Measurements from ENCODE around the gene SAMD13. TPM values are rescaled to one million over a fixed set of nuclear protein-coding genes. Genes with fewer than 3 reads are reported as not detected.

Gene SAMD13
- total and polyA plus RNA-seq, 2 donors (not counting 3 experiments of a cell fraction or from before 2014, with no cell fraction given), result 1.2 to 4.8 TPM

GRCh38 chr1:84377480-84378095 lies 76.1 kb downstream of the SAMD13 start:
- ChIA-PET POLR2A (no interaction called here), CTCF (interaction anchor here (0.9 to 2.6 kb wide), 2 partner anchors 56 to 236 kb away, joined by 4 to 7 read pairs; no protein-coding TSS in a partner anchor)
- TF ChIP-seq MYC (IDR thresholded peaks at IDR 0.05; ENCODE audit: low read depth, low read length), result no peak
- TF ChIP-seq EZH2 (IDR thresholded peaks at IDR 0.05; ENCODE audit: borderline replicate concordance, low read depth, low read length, severe bottlenecking), result no peak
- TF ChIP-seq POLR2AphosphoS5 (IDR thresholded peaks at IDR 0.05; ENCODE audit: insufficient read depth, low read depth, low read length), result no peak
- no peak for TF ChIP-seq MAX (IDR thresholded peaks at IDR 0.05; ENCODE audit: insufficient read depth, insufficient read length)
- TF ChIP-seq JUN (IDR thresholded peaks at IDR 0.05; ENCODE audit: borderline replicate concordance, insufficient read depth, insufficient read length, low read depth), result no peak
- no peak for TF ChIP-seq GATA2 (IDR thresholded peaks at IDR 0.05; ENCODE audit: insufficient read depth, insufficient read length, low read depth, low read length)
- TF ChIP-seq FOS (IDR thresholded peaks at IDR 0.05; ENCODE audit: borderline replicate concordance, insufficient read depth, low read length), result no peak
- TF ChIP-seq POLR2A (IDR thresholded peaks at IDR 0.05; ENCODE audit: low read depth, low read length), result no peak
- no peak for TF ChIP-seq CTCF (IDR thresholded peaks at IDR 0.05; ENCODE audit: extremely low read depth in 1 of 2, insufficient read depth in 1 of 2, low read depth in 1 of 2, low read length in 2 of 2)
- Histone ChIP-seq H3K79me2 (ENCODE audit: control insufficient read depth, insufficient read depth, low read length) (no peaks in the 10 kb centered on the region), H4K20me1 (replicated peaks; ENCODE audit: control insufficient read depth, extremely low read depth, insufficient read depth, low read length) (no peaks in the 10 kb centered on the region), H3K4me3 (replicated peaks in 1 of 3; ENCODE audit: insufficient read depth in 1 of 3, low read depth in 1 of 3, low read length in 3 of 3) (no peak overlapping the region), H3K9ac (replicated peaks; ENCODE audit: extremely low read depth, insufficient read depth, low read length) (no peak overlapping the region), H2AFZ (ENCODE audit: low read depth, low read length) (no peak overlapping the region), H3K9me1 (replicated peaks; ENCODE audit: control insufficient read depth, extremely low read depth, insufficient read depth, low read length) (no peaks in the 10 kb centered on the region), H3K36me3 (ENCODE audit: control insufficient read depth in 2 of 2, extremely low read depth in 1 of 2, insufficient read depth in 2 of 2, low read length in 2 of 2) (no peaks in the 10 kb centered on the region), H3K4me2 (ENCODE audit: insufficient read depth, low read length) (no peak overlapping the region), H3K27me3 (ENCODE audit: control insufficient read depth in 2 of 2, insufficient read depth in 2 of 2, low read length in 2 of 2) (no peaks in the 10 kb centered on the region), H3K27ac (ENCODE audit: insufficient read depth, low read depth, low read length) (no peak overlapping the region), H3K9me3 (replicated peaks; ENCODE audit: control insufficient read depth, insufficient read depth, low read length) (no peaks in the 10 kb centered on the region), H3K4me1 (ENCODE audit: control insufficient read depth, extremely low read depth, insufficient read depth, low read length) (peaks cover 9% of the 10 kb centered on the region)
- DNase-seq (ENCODE audit: low read depth, low spot score) (no peak), FAIRE-seq (no peak)
- dilution Hi-C loops (cut with MboI; ENCODE audit: extremely low pct_ligation_motif_present, low sequenced_read_pairs), result no loop called here
- no TSS peak for BruUV-seq (replicated peaks)
- intact Hi-C loops (cut with micrococcal nuclease), result no loop called here

Data from endothelial cell of umbilical vein (primary cell).